Muscle of back (tissue), 11 donors: ENCODE data around the gene ARIH2. TPM values are rescaled to one million over a fixed set of nuclear protein-coding genes. Genes with fewer than 3 reads are reported as not detected.

ENCODE experiments used
- DNase-seq, 3 donors: peaks; one replicate each; pipeline versions ENCODE4 v3.0.0 to v3.0.0-alpha.2; 2013
- polyA plus RNA-seq, 10 donors: library from polyadenylated mRNA; unstranded; fragments of 120-200 nt; gene quantifications; one replicate each; pipeline ENCODE4 v1.2.1, GENCODE V29; 2013; ENCODE audit not compliant: insufficient read length in 10 of 10

ARIH2 gene
- polyA plus RNA-seq, 10 donors, result 40.0 to 69.3 (median 56.1) TPM

DNA sequence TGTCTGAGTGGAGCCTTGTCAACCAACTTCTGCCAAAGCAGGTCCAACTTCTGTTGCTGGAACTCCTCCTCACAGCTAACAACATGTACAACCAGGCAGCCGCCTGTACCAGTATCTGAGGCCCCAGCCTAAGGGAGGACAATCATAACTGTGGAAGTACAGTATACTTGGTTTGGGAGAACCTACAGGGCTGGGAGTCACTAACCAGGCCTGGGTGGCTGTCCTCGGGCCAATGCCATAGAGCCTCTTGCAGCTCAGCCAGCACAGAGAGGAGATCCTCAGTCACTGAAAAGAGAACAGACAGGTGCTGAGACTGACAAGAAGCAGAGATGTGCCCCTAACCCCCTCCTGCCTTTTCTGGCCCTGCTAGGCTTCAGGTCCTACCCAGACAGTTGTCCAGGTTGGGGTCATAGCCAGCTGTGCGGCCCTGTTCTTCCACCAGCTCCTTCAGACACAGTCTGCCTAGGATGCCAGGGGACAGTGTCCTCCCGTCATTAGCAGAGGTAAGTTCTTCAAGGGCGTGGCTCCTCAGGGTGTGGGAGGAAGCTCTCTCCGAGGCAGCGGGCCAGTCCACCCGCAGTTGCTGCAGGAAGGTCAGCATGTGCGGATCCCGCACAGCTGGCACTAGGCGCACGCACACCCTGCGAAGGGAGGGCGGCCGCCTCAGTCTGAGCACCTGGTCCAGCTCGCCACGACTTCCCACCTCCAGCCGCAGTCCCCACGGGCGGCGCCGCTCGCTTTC lies 98.8 kb downstream of the ARIH2 start:
- DNase-seq, result no peak

DNA sequence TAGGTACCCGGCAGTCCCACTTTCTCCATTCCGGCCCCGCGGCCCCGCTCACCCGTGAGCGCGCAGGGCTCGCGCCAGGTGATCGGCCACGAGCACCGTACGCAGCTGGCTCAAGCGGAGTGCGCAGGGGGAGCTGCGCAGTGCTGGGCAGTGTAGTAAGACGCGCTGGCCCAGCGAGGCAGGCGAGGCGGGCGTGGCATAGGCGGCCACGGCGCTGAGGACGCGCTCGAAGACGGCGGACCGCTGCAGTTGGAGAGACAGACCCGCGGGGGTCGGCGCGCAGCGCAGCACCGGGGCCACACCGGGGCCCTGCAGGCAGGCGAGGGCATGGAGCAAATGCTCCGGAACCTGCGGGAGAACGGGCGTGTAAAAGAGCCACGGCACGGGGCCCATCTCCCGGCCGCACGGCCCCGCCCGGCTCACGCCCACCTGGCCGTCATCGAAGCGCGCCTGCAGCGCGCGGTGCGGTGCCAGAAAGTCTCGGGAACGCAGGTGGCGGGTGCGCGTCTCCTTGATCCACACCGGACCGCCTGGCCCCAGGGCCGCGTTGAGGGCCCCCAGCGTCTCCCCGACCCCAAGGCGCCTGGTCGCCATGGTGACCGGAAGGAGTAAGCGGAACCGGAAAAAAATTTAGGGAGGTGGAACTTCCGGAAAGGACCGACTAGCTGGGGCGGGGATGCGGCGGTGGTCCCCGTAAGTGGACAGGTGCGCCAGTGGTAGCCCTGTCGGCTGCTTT lies 99.5 kb downstream of the ARIH2 start, which contains the start of gene DALRD3:
Gene DALRD3 (minus strand): TSS at position 610 of the 736 bp plus-strand sequence. CDS start 16 bp downstream, at position 594.
- peak; percentile 52 to 93 (median 78) for DNase-seq

DNA sequence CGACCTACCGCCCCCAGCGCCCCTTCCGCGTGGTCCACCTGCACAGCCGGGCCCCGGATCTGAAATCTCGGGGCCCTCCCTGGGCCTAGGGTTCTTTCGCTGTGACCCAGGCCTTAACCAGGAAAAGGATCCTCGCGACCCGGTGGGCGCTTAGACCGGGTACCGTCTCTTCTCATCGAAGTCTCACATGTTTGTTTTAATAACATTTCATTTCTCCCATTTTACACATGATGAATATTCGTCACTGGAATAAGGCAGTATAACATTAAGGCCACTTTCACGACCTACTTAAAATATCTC lies 100.0 kb downstream of the ARIH2 start:
- no peak for DNase-seq

DNA sequence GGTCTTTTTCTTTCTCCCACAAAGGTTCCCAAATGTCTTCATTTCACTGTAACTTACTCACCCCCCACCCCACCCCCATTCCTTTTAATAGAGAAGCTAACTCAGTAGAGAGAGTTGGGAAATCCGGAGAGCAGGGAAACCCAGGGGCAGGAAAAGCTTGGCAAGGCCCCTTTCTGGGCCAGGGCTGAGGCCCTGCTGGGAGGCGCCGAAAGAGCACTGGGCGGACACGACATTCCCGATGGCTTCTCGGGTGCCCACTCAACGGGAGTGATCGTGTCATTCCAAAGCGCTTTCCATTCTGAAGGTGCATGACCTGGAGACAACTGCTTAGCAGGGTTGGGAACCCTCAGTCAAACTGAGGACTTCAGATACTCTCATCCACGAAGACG lies 101.3 kb downstream of the ARIH2 start:
- DNase-seq, result no peak

DNA sequence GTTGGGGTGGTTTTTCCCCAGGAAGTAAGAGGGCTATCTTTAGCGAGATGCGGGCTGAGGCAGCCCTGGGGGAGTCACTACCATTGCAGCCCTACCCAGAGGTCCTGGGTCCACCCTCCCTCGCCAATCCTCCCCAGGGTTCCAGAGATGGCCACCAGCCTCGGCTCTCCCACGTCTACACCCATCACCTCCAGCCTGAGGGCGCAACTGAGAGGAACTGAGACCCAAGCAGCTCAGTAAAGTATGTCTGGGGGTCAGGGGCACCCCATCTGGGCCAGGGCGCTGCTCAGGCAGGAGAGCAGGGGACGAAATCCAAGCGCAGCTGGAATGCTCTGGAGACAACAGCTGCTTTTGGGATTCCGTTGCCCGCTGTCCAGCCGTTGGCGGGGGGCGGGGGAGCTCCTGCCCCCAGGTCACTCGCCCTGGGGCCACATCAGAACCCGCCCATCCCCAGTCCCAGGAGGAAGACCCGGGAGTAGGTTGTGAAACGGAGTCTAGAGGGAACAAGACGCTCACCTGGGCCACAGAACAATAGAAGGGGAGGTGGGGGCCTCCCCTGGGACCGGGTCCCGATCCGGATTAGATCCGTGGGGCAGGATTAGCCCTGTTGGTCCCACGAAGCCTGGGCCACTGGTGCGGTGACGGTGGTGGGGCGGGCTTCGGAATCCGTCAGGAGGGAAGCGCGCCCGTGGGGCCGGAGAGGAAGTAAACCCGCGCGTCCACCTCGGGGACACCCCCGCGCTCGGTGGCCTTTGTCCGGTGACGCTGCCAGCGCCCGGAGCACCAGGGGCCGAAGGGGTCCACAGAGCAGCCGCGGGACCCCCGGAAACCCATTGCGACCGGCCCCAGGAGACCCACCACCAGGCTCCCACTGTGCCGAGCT lies 101.9 kb downstream of the ARIH2 start:
- DNase-seq, result peak in 1 of 3 donors; percentile 56

DNA sequence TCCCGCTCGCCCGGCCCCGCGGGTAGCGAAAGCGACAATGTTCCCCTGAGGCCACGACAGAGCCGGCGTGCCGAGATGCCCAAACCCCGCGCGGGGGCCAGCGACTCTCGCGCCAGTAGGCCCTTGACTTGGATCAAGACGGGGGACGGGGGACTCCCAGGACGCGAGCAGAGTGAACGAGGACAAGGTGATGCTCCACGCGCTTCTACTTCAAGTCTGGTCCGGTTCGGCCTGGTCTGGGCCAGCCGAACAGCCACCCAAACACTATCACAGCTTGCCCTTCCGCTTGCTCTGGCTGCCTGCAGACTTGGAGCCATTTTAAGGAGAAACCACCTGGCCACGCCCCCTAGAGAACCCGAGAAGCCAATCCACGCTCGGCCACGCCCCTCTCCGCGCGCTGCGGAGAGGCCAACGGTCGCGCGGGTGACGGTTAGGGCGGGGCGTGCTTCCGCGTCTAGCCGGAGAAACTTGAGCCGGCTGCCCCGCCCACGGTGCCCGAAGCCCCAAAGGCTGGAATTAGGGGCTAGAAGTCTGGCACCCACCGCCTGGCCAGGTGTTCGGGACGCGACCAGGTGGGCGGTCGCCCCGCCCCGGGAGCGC lies 102.7 kb downstream of the ARIH2 start:
- DNase-seq, result peak; percentile 98 to 100 (median 99)

DNA sequence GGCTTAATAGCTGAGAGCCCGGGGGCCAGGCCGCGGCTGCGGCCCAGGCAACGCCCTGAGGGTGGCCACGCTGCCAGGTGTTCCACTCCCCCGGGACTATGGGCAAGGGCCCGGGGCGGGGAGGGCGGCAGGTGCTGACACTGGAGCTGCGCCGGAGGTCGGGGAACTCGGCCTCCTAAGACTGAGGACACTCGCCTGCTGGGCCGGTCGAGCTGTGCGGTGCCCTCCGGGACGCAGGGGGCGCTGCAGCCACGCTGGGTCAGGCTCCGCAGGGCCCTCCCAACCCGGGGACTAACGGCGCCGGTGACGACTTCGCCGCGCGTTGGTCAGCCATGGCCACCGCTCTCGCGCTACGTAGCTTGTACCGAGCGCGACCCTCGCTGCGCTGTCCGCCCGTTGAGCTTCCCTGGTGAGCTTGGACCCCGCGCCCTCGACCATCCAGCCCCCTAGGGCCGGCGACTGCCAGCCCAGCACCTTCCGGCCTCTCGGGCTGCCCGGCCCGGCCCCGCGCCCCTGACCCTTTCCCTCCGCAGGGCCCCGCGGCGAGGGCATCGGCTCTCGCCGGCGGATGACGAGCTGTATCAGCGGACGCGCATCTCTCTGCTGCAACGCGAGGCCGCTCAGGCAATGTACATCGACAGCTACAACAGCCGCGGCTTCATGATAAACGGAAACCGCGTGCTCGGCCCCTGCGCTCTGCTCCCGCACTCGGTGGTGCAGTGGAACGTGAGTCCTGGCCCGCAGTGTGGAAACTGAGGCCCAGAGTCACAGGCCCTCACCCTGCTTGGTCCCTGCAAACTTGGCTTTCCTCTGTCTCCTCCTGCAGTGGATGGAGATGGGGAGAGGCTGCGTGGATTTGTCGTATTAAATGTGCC lies 103.4 kb downstream of the ARIH2 start, which contains the start of gene NDUFAF3:
Gene NDUFAF3 (plus strand): TSS at position 309 of the 875 bp plus-strand sequence. CDS start 24 bp downstream, at position 333.
- DNase-seq, result peak; percentile 91 to 98 (median 95)

DNA sequence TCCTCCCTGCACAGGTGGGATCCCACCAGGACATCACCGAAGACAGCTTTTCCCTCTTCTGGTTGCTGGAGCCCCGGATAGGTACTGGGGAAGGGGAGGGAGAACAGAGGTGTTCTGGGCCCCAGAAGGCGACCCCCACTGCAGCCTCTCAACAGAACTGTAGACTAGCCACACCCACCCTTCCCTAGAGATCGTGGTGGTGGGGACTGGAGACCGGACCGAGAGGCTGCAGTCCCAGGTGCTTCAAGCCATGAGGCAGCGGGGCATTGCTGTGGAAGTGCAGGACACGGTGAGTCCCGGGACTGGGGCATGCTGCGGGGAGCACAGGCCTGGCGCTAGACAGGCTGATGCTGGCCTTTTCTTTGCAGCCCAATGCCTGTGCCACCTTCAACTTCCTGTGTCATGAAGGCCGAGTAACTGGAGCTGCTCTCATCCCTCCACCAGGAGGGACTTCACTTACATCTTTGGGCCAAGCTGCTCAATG lies 104.1 kb downstream of the ARIH2 start:
- no peak for DNase-seq

DNA sequence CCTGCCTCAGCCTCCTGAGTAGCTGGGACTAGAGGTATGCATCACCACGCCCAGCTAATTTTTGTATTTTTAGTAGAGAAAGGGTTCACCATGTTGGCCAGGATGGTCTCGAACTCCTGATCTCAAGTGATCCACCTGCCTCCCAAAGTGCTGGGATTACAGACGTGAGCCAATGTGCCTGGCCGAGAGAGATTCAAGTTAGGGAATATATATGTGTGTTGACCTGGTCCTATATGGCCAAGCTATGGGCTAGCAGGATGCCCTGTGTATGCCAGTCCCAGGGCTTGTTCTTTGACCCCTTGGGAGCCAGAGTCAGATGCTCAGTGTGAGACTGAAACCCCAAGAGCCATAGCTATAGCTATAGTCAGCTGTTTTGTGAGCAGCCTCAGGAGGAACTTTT lies 105.1 kb downstream of the ARIH2 start:
- DNase-seq, result no peak

DNA sequence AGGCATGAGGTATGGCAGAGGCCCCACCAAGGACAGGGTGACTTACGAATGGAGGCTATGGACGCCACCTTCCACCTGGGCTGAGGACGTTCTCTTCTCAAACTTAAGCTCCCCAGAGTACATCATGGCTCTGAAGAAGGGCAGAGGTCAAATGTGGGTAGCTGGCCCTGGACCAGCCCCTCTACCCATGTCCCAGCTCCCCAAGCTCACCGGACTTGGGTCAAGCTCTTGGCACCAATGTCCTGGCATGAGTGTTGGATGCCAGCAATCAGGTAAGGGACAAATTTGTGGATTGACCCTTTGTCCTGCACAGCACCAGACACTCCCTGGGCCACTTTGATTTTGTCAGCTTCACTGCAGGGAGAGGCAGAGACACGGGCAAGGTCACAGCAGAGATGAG lies 105.8 kb downstream of the ARIH2 start:
- DNase-seq, result no peak

DNA sequence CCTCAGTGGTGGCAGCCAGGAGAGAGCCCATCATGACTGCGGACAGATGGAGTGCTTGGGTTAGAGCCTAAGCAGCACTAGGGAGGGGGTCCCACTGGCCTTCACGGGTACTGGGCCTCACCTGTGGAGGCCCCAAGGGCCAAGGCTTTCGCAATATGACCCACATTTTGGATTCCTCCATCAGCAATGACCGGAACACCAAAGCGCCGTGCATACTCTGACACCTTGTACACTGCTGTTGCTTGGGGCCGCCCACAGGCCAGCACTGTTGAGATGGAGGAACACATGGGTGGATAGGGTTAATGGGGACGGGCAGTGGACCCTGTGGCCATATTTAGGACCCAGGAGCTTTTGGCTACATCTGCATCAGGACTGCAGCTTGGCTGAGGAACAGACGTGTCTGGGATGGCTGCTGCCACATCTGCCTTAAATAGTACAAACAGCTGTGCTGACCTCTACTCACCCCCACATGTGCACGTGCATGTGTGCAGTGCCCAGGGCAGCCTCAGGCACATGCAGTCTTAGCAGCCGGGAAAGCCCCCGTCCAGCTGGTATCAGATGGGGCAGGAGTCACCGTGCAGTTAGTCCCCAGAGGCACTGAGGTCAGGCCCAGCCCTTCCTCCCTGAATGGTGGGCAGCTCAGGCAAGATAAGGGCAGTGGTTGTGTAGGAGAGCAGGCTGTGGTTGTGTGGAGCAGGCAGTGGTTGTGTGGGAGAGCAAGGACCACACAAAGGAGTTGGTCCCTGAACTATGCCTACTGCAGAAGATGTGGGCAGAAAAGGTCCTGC lies 106.6 kb downstream of the ARIH2 start:
- no peak for DNase-seq

DNA sequence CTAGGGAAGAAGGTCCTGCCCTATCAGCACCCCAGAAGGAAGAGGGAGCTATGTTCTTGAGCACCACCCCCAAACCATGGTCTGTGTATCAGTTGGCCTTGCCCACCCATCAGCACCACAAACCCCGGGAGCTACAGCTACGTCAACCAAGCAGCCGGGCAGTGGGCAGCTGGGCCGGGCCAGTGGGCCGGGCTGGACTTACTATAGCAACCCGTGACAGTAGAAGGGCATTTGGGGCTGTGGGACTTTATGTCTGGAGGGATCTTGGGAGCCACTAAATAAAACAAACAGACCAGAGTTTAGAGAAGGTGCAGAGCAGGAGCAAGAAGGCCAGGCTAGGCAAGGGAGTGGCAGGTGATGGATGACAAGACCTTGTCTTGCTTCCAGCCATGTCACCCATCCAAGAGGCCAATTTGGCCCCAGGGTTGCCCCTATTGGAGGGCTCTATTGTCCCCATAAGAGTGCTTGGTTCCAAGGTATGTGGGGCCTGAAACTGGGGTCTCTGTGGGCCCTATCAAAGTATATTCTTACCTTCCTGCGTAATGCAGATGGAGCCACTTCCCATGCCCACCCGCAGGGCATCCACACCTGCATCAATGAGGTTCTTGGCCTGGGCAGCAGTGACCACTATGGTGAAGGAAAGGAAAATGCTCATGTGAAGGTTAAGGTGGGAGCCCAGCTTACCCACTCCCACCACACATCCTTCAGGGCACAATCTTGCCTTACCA lies 107.3 kb downstream of the ARIH2 start:
- no peak for DNase-seq

DNA sequence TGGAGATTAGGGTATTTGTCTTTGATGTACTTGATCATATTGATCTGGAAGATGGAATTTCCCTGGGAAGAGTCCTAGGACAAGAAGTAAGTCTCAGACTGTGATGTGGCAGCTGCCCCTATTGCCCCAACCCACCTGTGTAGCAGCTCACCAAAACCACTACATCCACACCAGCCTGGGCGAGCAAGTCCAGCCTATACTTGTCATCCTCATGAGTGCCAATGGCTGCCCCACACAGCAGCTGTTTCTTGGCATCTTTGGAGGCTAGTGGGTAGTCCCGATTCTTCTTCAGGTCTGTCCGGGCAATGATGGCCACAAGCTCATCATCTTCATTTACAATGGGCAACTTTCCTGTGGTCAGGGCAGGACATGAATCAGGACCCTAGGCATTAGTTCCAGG lies 107.9 kb downstream of the ARIH2 start:
- DNase-seq, result no peak

DNA sequence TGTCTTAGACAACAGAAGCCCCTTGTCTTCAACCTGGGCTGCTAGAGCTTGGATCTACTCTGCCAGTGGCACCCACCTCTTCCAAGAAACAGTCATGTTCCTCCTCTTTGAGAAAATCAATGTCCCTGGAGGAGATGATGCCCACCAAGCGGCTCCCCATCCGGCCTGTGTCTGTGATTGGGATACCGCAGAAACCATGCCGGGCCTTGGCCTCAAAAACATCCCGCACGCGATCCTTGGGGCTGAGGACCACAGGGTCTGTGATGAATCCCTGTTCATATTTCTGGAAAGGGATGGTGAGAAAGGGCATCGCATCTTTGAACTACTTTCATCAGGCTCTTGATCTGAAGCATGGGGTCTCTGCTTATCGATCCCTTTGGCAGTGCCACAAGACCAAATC lies 109.0 kb downstream of the ARIH2 start:
- DNase-seq, result no peak

DNA sequence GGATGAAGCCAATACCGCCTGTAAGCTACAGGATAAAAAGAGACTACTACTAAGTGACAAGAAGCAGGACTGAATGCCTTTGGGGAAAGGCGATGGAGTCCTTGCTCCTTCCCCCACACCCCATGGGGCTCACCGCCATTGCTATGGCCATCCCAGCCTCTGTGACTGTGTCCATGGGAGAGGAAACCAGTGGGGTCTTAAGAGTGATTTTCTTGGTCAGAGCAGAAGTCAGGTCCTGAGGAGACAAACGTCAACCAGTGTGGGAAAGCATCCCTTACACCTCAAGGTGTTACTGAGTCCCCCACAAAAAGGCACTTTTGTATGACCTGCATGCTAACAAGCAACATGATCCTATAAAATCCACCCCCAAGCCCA lies 109.6 kb downstream of the ARIH2 start:
- no peak for DNase-seq

DNA sequence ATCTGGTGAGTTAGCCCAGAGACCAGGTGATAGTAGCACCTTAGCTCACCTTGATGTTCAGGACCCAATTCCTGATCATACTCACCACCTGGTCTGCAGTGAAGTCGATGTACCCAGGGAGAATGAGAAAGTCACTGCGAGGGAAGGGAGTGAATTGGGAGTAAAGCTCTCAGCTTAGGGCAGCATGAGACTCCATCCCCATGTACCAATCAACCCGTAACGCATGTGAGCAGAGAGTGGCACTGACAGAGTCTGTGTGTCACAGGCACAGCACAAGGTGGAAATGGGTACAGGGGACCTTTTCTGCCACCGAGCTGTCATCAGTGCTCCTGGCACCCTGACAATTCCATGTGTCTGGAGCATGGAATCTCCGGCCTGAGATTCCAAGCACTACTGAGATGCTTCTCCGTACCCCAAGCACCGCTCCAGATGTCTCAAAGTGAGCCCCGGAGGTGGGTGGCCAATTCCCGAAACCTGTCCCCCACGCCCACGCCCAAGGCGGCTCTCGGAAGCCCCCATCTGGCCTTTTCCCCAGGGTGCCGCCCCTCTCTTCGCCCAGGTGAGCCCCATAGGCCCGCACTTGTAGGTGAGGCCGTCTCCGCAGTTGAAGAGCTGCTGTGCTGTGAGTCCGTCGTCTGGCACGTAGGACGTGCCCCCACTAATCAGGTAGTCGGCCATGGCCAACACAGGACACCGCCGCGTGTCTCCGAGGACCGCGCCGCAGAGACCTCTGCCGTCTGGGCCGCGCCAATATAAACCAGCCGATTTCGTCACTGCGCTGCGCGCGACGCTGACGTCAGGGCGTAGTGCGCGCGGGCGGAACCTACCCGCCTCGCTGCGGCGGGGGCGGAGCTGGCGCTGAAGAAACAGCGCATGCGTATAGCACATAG lies 110.3 kb downstream of the ARIH2 start, which contains the start of gene IMPDH2:
Gene IMPDH2 (minus strand): TSS at position 726 of the 890 bp plus-strand sequence. CDS start 48 bp downstream, at position 678.
- DNase-seq, result peak; percentile 93 to 98 (median 96)

DNA sequence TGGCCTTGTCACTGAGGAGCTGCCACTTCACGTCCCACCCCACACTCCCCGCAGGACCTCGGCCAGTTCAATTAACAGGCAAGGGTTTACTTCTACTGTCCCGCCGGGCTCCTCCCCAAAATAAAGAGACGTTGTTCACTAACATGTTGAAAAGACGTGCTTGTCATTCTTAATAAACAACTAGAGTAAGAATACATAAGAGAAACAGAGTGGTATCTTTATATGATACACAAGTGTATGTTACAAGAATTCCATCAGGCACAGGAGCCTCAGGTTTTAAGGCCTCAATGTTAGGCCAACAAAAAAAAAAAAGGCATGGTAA lies 110.9 kb downstream of the ARIH2 start:
- DNase-seq, result no peak

DNA sequence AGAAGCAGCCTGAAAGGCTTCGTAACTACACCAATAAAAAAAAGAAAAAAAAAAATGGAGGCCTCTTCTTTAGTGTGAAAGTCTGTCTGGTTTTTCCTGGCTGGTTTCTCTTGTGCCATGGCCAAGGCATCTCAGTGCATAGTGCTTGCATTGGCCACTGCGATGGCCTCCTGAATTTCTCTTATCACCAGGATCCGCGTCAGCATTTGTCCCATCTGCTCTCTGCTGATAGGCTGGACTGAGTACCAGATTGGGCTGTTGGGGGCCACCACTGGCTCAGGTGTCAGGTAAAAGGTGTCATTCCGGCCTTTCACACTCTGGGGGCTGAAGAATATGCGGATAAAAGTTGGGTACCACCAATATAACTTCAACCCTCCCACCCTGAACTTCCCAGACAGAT lies 111.7 kb downstream of the ARIH2 start:
- no peak for DNase-seq
